Breast epithelium (tissue), 4 donors: Measurements from ENCODE around the gene KRTCAP2. TPM values are rescaled to one million over a fixed set of nuclear protein-coding genes. Genes with fewer than 3 reads are reported as not detected.

Experiments used
- DNase-seq, 2 donors: peaks; one replicate each; pipeline ENCODE4 v3.0.0-alpha.2; 2019; ENCODE audit warnings: low spot score in 2 of 2
- H3K27ac ChIP-seq, 2 donors: fragments of 200-600 bp; sonication (generic) in 1 of 2; one replicate each; pipeline ENCODE4 v1.5.1; 2016 to 2019; ENCODE audit warnings: mild to moderate bottlenecking in 1 of 2
- H3K27me3 ChIP-seq, 2 donors: fragments of 200-600 bp; sonication (generic) in 1 of 2; one replicate each; pipeline versions ENCODE4 v1.5.1 to v1.6.0; 2017 to 2019; ENCODE audit warnings: control low read depth in 1 of 2, mild to moderate bottlenecking in 1 of 2
- H3K36me3 ChIP-seq: fragments of 200-600 bp; one replicate; pipeline ENCODE4 v1.5.1; 2019
- H3K4me1 ChIP-seq, 2 donors: fragments of 200-600 bp; sonication (generic); one replicate each; pipeline ENCODE4 v1.5.1; 2016 to 2019; ENCODE audit warnings: control low read depth in 1 of 2
- H3K4me3 ChIP-seq, 3 donors: fragments of 200-600 bp; sonication (generic); 1 replicate in 2 of 3; 2 replicates in 1 of 3; pipeline ENCODE4 v1.5.1; 2016 to 2019; ENCODE audit warnings: mild to moderate bottlenecking in 3 of 3, moderate library complexity in 2 of 3
- H3K9me3 ChIP-seq, 2 donors: fragments of 200-600 bp; sonication (generic) in 1 of 2; one replicate each; pipeline ENCODE4 v1.5.1; 2016 to 2019; ENCODE audit warnings: control low read depth in 1 of 2
- CTCF ChIP-seq, 3 donors: fragments of 450-650 bp; IDR thresholded peaks; one replicate each; pipeline ENCODE4 v1.5.1; 2016 to 2017; ENCODE audit warnings: antibody characterized with exemption in 3 of 3, mild to moderate bottlenecking in 3 of 3, moderate library complexity in 3 of 3
- POLR2A ChIP-seq: fragments of 450-650 bp; IDR thresholded peaks from one replicate; pipeline ENCODE4 v1.6.1; 2016; ENCODE audit warnings: antibody characterized with exemption, mild to moderate bottlenecking, moderate library complexity
- POLR2AphosphoS5 ChIP-seq, 3 donors: sonication (generic); formaldehyde crosslinking; IDR thresholded peaks; one replicate each; pipeline ENCODE4 v1.6.1; 2017; ENCODE audit warnings: antibody characterized with exemption in 3 of 3
- intact Hi-C: fragments of 100-400 bp; cut with DNase I; formaldehyde crosslinking; loops from one replicate; pipeline ENCODE4 v1.15.1; 2023; ENCODE audit warnings: low total_unique reads
- total RNA-seq, 3 donors: library from RNA; depleted of rRNA; stranded (reverse); fragments of >200 nt; gene quantifications; one replicate each; pipeline ENCODE4 v1.1.0, GENCODE V29; 2016

KRTCAP2 gene
- total RNA-seq, 3 donors from 2014 or later = 104 to 147 (median 131) TPM

- peak; percentile 19 to 48 for DNase-seq
- no peaks in the 10 kb centered on the region for H3K9me3 ChIP-seq
- no peaks in the 10 kb centered on the region for H3K27me3 ChIP-seq
- intact Hi-C loops = no loop called here
- TF ChIP-seq CTCF (IDR thresholded peaks at IDR 0.05) (no peak), POLR2AphosphoS5 (IDR thresholded peaks at IDR 0.05) (no peak), POLR2A (no peak)
- H3K4me3 ChIP-seq = peak overlapping the region in 2 of 3 donors; percentile 76 to 90
- no peaks in the 10 kb centered on the region for H3K36me3 ChIP-seq
- peaks cover 0 to 16% of the 10 kb centered on the region in 2 donors for H3K4me1 ChIP-seq
- H3K27ac ChIP-seq = peak overlapping the region in 1 of 2 donors; percentile 25
Observed at GRCh38 chr1:155174324-155175280, 1.5 kb upstream of the KRTCAP2 start.

GRCh38 chr1:155173478-155174323 is 597 bp upstream of the KRTCAP2 start, which contains the start of gene TRIM46:
Gene TRIM46 (plus strand): TSS chr1:155173849. CDS start chr1:155173967, 118 bp downstream.
- H3K9me3 ChIP-seq = no peaks in the 10 kb centered on the region
- H3K27ac ChIP-seq = peak within 1 kb of the TSS; percentile 96 to 98
- TF ChIP-seq POLR2AphosphoS5 (IDR thresholded peaks at IDR 0.05) = no peak
- no peak for TF ChIP-seq CTCF (IDR thresholded peaks at IDR 0.05)
- no peak for TF ChIP-seq POLR2A
- H3K4me1 ChIP-seq = peaks cover 0 to 10% of the 10 kb centered on the region in 2 donors
- no peaks in the 10 kb centered on the region for H3K27me3 ChIP-seq
- H3K4me3 ChIP-seq = peak within 1 kb of the TSS; percentile 76 to 90 (median 82)
- H3K36me3 ChIP-seq = no peaks in the 10 kb centered on the region
- intact Hi-C loops = no loop called here
- peak; percentile 17 to 51 for DNase-seq

- DNase-seq = peak in 1 of 2 donors; percentile 15
- Histone ChIP-seq H3K27ac (peak overlapping the region; percentile 96 to 98), H3K36me3 (no peaks in the 10 kb centered on the region), H3K9me3 (no peaks in the 10 kb centered on the region), H3K4me1 (peaks cover 3 to 10% of the 10 kb centered on the region in 2 donors), H3K27me3 (no peaks in the 10 kb centered on the region), H3K4me3 (peak overlapping the region; percentile 76 to 90 (median 82))
- TF ChIP-seq POLR2A = no peak
- TF ChIP-seq CTCF (IDR thresholded peaks at IDR 0.05) = no peak
- no peak for TF ChIP-seq POLR2AphosphoS5 (IDR thresholded peaks at IDR 0.05)
- intact Hi-C loops = no loop called here
Observed at GRCh38 chr1:155171836-155172731, 1.0 kb downstream of the KRTCAP2 start.

GRCh38 chr1:155170806-155171205 is 2.3 kb downstream of the KRTCAP2 start:
- Histone ChIP-seq H3K27me3 (no peaks in the 10 kb centered on the region), H3K4me3 (no peak overlapping the region), H3K4me1 (peaks cover 3% of the 10 kb centered on the region in 2 donors), H3K9me3 (no peaks in the 10 kb centered on the region), H3K36me3 (no peaks in the 10 kb centered on the region), H3K27ac (no peak overlapping the region)
- no peak for DNase-seq
- intact Hi-C loops = no loop called here
- no peak for TF ChIP-seq POLR2AphosphoS5 (IDR thresholded peaks at IDR 0.05)
- TF ChIP-seq CTCF (IDR thresholded peaks at IDR 0.05) = no peak
- TF ChIP-seq POLR2A = no peak
